Gastroesophageal sphincter (tissue), 3 donors: Measurements from ENCODE around the gene PODXL2.

ENCODE experiments used
- CTCF ChIP-seq, 4 experiments: fragments of 200-600 bp in 2 of 4; fragments of 450-650 bp in 2 of 4; sonication (generic) in 1 of 4; IDR thresholded peaks; one replicate each; pipeline ENCODE4 v1.5.1; 2017 to 2019; ENCODE audit warnings: antibody characterized with exemption in 4 of 4, mild to moderate bottlenecking in 2 of 4, moderate library complexity in 2 of 4
- EP300 ChIP-seq: sonication (generic); formaldehyde crosslinking; IDR thresholded peaks from one replicate; pipeline ENCODE4 v1.6.1; 2017; ENCODE audit warnings: antibody characterized with exemption, mild to moderate bottlenecking
- POLR2A ChIP-seq, 2 donors: fragments of 450-650 bp; IDR thresholded peaks; one replicate each; pipeline ENCODE4 v1.6.1; 2017; ENCODE audit warnings: antibody characterized with exemption in 2 of 2, mild to moderate bottlenecking in 2 of 2, moderate library complexity in 1 of 2
- POLR2AphosphoS5 ChIP-seq: sonication (generic); formaldehyde crosslinking; IDR thresholded peaks from one replicate; pipeline ENCODE4 v1.6.1; 2017; ENCODE audit warnings: antibody characterized with exemption

GRCh38 chr3:127702151-127702578 lies 73.2 kb downstream of the PODXL2 start:
- TF ChIP-seq POLR2A (IDR thresholded peaks at IDR 0.05), result no peak
- TF ChIP-seq CTCF (IDR thresholded peaks at IDR 0.05), result no peak
- no peak for TF ChIP-seq EP300
- no peak for TF ChIP-seq POLR2AphosphoS5
